ENCODE results near the gene NOL12.

The NOL12 gene

GRCh38 chr22:37659897-37660708 is 26.0 kb upstream of the NOL12 start:
- DNase-seq: no peak

- no peak for DNase-seq
These were observed 25.5 kb upstream of the NOL12 start for GRCh38 chr22:37660709-37661045.

GRCh38 chr22:37661160-37661924 is 24.8 kb upstream of the NOL12 start:
- no peak for DNase-seq

DNA sequence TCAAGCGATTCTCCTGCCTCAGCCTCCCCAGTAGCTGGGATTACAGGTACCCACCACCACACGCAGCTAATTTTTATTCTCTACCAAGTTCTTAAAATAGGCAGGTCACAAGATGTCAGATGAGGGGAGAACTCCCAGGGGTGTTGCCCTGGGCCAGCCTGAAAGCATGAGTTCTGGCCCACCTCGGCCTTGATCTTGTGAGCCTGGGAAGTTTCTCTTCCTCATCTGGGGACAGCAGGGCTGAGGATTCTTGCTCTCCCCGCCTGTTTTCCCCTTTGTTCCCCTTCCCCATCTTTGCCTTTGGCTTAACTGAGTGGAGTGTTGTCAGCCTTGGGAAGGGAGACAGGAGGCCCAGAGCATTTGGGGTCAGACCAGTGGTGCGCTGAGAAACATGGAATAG is 24.1 kb upstream of the NOL12 start:
- DNase-seq: no peak

- DNase-seq: no peak
These were observed 22.5 kb upstream of the NOL12 start for GRCh38 chr22:37663521-37664140.

DNA sequence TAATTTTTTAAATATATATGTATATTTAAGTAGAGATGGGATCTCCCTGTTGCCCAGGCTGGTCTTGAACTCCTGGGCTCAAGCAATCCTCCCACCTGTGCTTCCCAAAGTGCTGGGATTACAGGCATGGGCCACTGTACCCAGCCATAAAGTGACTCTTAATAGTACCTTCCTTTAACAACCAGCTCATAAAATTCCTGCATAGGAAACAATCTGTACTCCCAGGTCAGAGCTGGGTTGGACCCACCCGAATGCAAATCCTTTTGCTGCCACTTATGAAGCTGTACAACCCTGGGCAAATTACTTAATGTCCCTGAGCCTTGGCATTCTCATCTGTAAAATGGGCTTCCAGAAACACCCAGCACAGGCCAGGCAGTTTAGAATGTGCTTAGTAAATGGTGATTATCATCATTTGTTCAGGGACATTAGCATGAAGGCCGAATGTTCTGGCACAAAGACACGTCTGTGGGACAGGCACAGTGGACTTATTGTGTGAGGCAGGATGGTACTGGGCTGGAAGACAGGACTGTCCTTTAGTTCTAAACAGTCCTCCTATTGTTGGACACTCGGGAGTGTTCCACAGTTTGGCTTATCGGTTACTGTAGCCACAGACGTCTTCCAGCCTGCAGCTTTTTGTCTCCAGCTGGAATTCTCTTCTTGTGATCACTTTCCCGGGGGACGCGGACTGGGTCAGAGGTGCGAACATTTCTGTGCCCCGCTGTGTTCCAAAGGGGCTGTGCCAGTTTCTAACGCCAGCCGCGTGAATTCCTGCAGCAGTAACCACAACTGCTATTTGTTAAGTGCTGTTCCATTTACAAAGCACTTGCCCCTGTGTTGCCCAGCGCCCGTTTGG is 21.7 kb upstream of the NOL12 start:
- DNase-seq: no peak

GRCh38 chr22:37665487-37665886 is 20.7 kb upstream of the NOL12 start:
- DNase-seq: no peak

- no peak for DNase-seq
These were observed 16.6 kb upstream of the NOL12 start for GRCh38 chr22:37669586-37669985.

- DNase-seq: no peak
These were observed 13.8 kb upstream of the NOL12 start for GRCh38 chr22:37672206-37672919.

DNA sequence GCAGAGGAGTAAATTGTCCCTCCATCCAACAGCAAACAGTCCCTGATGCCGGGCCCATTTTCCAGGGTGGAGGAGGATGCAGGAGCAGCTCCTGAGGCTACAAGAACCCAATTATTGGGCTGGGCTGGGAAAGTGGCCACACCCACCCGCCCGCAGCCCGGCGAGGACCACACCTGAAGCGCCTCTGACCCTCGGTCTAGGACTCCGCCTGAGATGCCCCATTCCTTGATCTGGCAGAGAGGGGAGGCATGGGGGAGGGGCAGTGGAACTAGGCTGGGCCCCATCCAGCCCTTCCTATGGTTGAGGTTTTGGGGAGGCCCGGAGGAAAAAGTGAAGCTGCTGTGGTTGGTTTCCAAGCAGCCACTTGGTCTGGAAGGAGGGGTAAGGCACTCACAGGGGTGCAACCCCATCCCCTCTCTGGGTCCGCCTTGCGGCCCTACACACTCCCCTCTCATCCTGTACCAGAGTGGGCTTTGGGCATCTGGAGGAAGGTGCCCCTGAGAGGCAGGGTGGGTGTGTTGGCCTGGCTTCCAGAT is 13.2 kb upstream of the NOL12 start:
- peak; percentile 66 for DNase-seq

DNA sequence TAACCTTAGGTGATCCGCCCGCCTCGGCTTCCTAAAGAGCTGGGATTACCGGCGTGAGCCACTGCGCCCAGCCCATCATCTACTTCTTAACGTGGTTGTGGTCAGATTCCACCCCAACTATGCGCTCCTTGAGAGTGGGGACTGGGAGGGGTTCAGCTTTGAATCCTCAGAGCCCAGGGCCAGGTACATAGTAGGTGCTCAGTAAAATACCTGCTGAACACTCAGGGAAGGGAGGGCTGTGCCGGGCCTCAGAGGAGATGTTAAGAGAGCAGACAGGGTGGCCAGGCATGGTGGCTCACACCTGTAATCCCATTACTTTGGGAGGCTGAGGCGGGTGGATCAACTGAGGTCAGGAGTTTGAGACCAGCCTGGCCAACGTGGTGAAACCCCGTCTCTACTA is 11.9 kb upstream of the NOL12 start:
- no peak for DNase-seq

DNA sequence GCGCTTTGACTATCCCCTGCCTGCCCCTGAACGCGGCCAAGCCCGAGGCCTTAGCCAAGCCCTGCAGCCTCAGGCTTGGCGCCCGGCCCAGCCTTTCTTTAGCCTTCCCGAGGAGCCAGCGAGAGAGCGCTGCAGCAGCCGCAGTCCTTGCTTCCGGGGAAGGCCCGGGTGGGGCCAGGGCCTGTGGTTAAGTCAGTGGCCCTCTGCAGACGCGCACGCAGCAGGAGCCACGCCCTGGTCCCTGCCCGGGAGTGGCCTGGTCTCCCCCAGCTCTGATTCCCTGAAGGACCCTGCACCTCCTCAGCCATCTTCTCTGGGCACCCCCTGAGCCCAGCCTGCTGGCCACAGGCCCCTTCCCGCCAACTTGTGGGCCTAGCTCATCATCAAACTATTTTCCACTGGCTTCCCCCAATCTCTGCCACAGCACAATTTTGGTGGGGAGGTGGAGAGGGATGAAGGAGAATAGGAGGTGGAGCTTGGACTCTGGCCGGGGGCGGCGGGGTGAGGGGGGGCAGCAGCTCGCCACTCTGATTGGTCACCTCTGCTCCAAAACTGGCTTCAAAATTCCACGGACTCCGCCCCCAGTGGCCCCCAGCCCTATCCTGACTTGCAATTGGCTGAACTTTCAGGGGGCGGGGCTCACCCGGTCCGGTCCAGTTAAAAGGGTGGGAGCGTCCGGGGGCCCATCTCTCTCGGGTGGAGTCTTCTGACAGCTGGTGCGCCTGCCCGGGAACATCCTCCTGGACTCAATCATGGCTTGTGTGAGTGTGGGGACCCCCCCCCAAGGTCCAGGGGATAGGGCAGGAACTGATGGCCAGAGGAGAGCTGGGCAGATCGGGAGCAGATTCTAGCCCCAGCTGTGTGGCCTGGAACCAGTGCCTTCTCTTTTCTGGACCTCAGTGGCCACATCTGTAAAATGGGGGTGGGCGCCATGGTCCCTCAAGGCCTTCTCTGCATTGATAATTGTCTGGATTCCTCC is 10.9 kb upstream of the NOL12 start, which contains the start of gene LGALS1:
LGALS1 (plus strand) TSS at position 686 of the 979 bp plus-strand sequence; CDS start at position 753, 67 bp downstream.
- peak; percentile 88 for DNase-seq

DNA sequence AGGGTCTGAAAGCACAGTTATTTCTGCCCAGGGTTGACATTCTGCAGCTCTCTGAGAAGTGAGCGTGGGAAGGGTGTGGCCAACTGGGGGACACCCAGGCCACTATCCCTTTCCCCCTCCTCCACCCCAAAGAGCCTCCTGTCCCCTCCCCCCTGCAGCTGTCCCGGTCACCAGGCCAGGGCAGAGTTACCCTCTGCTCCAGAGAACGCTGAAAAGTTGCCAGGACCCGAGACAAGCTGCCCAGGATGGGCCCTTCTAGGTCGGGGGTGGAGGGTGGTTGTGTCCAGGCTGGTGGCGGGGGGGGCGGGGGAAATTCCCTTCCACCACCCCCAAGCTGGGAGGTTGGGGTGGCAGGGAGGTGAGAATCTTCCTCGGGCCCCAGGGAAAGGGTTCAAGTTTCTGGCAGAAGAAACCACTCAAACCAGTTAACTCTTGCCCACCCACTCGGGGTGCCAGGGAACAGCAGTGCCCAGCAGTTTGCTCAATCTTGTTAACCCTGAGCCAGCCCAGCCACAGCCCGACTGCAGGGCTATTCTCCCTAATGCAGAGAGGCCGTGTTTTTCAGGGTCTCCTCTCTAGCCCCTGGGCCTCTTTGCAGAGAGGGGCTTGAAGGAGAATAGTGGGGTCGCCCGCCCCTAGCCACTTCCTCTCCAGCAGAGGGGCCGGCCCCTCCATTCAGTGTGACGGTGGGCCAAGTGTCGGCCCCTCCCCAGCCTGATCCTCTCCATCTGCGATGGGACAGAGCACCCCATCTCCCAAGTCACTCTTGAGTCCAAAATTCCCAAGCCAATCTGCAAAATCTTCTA is 10.0 kb upstream of the NOL12 start:
- peak; percentile 75 for DNase-seq

DNA sequence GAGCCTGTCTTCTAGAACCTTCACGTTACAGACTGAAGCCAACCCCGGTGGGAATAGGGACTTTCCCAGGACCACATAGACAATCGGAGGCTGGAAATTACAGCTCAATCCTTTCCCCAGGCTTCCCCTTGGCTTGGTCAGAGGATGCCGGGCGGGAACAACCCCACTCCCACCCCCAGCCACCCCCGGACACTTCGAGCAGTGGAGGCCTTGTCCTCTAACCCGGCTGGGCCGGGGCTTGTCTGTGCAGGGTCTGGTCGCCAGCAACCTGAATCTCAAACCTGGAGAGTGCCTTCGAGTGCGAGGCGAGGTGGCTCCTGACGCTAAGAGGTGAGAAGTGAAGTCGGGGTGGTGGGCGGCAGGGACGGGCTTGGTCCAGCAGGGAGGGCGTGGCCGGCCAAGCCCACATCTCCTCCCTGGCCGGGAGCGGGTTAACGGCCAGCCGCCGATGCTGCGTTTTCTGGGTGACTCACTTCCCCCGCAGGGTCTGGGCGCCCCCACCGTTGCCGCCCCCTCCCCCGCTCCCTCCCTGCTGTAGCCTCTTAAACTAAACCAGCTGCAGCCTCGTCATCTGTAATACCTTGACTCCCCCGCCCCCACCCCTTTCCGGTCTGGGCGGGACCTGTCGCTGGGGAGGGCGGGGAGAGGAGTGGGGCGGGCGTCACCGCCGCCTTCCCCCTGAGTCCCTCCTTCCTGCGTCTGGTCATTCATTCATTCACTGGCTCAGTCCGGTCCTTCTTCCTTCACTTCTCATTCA is 9.2 kb upstream of the NOL12 start:
- DNase-seq: peak; percentile 97

GRCh38 chr22:37677493-37677974 is 8.6 kb upstream of the NOL12 start:
- no peak for DNase-seq

DNA sequence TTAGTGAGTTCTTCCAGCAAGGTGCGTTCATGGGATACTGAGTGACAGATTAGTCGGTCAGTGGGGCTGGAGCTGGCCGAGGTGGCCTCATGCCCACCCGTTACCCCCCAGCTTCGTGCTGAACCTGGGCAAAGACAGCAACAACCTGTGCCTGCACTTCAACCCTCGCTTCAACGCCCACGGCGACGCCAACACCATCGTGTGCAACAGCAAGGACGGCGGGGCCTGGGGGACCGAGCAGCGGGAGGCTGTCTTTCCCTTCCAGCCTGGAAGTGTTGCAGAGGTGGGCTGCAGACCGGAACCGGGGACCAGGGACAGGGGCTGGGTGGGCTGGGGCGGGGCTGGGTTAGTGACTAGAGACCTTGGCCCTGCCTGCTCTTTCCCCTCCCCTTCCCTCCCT is 7.8 kb upstream of the NOL12 start:
- DNase-seq: no peak

DNA sequence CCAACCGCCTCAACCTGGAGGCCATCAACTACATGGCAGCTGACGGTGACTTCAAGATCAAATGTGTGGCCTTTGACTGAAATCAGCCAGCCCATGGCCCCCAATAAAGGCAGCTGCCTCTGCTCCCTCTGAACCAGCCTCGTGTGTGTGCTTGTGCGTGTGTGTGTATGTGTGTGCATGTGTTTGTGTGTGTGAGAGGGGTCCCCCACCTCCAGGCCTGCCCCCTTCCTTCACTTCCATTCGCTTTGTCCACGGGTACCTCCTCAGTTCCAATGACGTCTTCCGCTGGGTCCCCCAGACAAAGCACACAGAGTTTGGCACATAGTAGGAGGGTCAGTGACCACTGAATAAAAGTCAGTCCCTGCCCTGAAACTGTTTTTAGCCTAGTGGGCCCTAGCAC is 6.5 kb upstream of the NOL12 start:
- no peak for DNase-seq

DNA sequence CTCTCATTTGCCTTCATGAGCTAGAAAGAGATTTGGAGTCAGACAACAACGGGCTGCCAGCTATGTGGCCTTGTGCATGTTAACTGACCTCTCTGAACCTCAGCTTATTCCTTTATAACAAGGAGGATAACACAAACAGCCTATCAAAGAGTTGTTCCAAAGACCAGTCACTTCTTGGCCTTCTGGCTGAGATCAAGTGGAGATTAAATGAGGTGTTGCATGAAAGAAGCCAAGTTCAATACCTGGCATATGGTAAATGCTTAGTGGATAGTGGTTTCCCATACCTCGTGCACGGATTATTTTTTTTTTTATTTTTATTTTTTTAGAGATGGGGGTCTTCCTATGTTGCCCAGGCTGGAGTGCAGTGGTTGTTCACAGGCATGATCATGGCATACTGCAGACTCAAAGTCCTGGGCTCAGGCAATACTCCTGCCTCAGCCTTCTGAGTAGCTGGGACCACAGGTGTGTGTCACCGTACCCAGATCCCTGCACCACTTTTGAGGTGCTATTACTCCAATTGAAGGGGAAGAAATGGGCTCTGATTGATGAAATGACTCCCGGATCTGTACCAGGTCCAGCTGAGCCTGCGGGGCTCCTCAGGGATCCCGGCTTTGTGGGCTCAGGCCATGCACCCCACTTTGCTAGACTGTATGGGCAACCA is 5.8 kb upstream of the NOL12 start:
- DNase-seq: no peak

Data from activated effector memory CD4-positive, alpha-beta T cell treated with anti-CD3 and anti-CD28 coated beads, Interleukin-2, amount 50 U/mL, for 16 hours (primary cell).